Activated naive CD8-positive, alpha-beta T cell treated with anti-CD3 and anti-CD28 coated beads for 36 hours (primary cell): ENCODE data around the gene CDKL5. TPM values are rescaled to one million over a fixed set of nuclear protein-coding genes. Genes with fewer than 3 reads are reported as not detected.
"Not testable (repeated sequence)": the region's sequence is repeated elsewhere in the genome, so short reads cannot be mapped to it uniquely, and the experiment has no call there.

ENCODE experiments used
- DNase-seq: peaks from one replicate; pipeline ENCODE4 v3.0.0; 2021
- H3K27ac Mint-ChIP-seq: one replicate; pipeline ENCODE4 v1.8.0; 2022; ENCODE audit warnings: mild to moderate bottlenecking, moderate library complexity, mixed read lengths
- H3K27me3 Mint-ChIP-seq: one replicate; pipeline ENCODE4 v1.8.0; 2022; ENCODE audit warnings: mild to moderate bottlenecking, mixed read lengths
- H3K36me3 Mint-ChIP-seq: one replicate; pipeline ENCODE4 v1.8.0; 2021; ENCODE audit warnings: mild to moderate bottlenecking, mixed read lengths
- H3K4me1 Mint-ChIP-seq: one replicate; pipeline ENCODE4 v1.8.0; 2021; ENCODE audit warnings: mixed read lengths
- H3K4me3 Mint-ChIP-seq: one replicate; pipeline ENCODE4 v1.8.0; 2022; ENCODE audit warnings: mild to moderate bottlenecking, moderate library complexity, mixed read lengths
- H3K9me3 Mint-ChIP-seq: one replicate; pipeline ENCODE4 v1.8.0; 2022; ENCODE audit warnings: mixed read lengths
- total RNA-seq, 2 experiments: library from RNA; stranded (reverse); gene quantifications; one replicate each; pipeline ENCODE4 v1.2.3, GENCODE V29; 2021

Gene CDKL5
- total RNA-seq: 1 to 10 TPM in 1 of 2 experiments, under 1 TPM in 1; 0.82 to 1.3 TPM

DNA sequence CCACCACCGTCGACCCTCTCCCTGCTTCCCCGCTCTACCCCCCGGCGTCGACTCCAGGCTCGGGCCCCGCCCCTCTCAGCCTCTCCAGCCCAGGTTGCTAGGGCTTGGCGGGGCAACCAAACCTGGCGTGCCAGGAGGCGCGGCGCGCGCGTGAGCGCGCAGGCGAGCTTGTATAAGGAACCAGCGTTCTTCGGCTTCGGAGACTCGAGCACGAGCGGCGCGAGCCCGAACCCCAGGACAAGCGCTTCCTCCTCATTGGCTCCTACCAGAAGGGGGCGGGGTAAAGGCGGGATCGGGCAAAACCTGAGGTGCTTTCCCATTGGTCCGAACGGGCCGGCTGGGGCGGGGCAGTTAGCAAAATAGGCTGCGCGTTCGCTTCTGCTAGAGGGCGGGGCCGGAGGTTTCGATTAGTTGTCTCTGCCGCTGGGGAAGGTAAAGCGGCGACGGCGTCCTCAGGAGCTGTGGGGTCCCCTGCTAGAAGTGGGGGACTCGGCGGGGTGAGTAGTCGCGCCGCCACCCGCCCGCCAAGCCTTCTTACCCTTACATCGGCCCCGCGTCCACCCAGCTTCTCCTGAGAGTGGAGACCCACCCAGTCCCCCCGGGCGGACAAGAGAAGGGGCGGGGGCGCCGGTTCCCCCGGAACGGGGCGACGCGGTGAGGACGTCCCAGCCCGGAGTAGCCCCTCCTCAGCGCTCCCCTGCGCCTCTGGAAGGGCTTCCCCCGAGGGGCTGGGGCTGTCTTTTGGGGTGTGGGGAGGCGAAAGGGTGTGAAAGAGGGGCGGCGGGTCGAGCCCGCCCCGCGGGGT lies at the start of gene CDKL5:
TSS of gene CDKL5 (plus strand) at position 410 of the 805 bp plus-strand sequence. CDS start 81,489 bp downstream, outside the sequence.
- peak; percentile 92 for DNase-seq
- peak within 1 kb of the TSS; percentile 83 for H3K4me3 Mint-ChIP-seq
- peaks cover 9% of the 10 kb centered on the region for H3K4me1 Mint-ChIP-seq
- H3K27me3 Mint-ChIP-seq: no peaks in the 10 kb centered on the region
- no peak within 1 kb of the TSS for H3K27ac Mint-ChIP-seq
- no peaks in the 10 kb centered on the region for H3K36me3 Mint-ChIP-seq
- no peaks in the 10 kb centered on the region for H3K9me3 Mint-ChIP-seq

DNA sequence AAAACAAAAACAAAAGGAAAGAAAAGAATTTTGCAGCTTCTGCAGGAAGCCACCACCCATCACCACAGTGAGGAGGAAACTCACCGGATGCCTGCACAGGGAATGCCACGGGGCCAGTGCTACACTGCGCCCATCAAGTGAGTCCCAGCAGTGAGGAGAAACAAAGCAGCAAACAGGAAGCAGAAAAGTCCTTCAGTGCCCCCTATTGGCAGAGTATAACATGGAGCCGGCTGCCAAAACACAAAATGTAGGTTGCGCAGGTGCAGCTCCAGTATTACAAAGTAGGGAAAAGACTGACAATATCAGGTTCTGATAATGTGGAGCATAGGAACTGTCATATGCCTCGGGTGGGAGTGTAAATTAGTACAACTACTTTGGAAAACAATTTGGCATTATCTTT lies 47.6 kb upstream of the CDKL5 start:
- DNase-seq: peak; percentile 4
- no peaks in the 10 kb centered on the region for H3K9me3 Mint-ChIP-seq
- no peaks in the 10 kb centered on the region for H3K4me1 Mint-ChIP-seq
- no peaks in the 10 kb centered on the region for H3K36me3 Mint-ChIP-seq
- H3K27ac Mint-ChIP-seq: no peak overlapping the region
- no peaks in the 10 kb centered on the region for H3K27me3 Mint-ChIP-seq
- H3K4me3 Mint-ChIP-seq: no peak overlapping the region

DNA sequence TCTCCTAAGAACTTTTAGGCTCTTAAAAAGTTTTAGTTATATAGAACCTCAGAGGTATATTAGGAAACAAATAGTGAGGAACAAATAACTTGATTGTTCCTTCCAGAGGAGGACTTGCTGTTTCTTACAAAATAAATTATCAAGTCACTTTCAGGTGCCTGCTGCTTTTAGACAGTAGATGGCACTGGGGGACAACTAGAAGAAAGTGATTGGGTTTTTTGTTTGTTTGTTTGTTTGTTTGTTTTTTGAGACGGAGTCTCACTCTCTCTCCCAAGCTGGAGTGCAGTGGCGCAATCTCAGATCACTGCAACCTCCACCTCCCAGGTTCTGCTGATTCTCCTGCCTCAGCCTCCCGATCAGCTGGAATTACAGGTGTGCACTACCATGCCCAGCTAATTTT lies 35.4 kb upstream of the CDKL5 start:
- H3K4me3 Mint-ChIP-seq: no peak overlapping the region
- no peak overlapping the region for H3K27ac Mint-ChIP-seq
- H3K36me3 Mint-ChIP-seq: no peaks in the 10 kb centered on the region
- H3K4me1 Mint-ChIP-seq: peaks cover 1% of the 10 kb centered on the region
- H3K27me3 Mint-ChIP-seq: no peaks in the 10 kb centered on the region
- DNase-seq: no peak
- no peaks in the 10 kb centered on the region for H3K9me3 Mint-ChIP-seq

DNA sequence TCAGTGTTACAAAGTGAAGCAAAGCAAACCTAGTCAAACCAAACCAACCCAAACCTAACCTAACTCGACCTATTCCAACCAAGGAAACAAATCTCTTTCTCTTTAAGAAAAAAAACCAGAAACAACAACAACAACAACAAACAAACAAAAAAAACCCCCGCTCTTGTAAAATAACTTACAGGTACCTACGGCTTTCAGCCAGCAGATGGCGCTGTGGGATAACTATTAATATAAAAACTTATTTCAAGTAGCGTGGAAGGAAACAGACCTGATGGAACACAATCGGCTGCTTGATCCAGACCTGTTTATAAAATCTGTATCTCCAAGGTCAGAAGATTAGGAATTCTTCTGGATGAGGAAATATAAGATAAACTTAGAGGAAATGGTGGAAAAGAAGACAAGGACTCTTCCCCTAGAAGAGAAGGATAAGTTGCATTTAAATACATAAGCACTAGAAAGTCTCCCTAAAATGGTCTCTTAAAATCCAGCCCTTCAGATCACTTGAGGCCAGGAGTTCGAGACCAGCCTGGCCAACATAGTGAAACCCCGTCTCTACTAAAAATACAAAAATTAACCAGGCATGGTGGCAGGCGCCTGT lies 34.4 kb upstream of the CDKL5 start:
- DNase-seq: peak; percentile 4
- H3K27ac Mint-ChIP-seq: no peak overlapping the region
- H3K36me3 Mint-ChIP-seq: no peaks in the 10 kb centered on the region
- no peaks in the 10 kb centered on the region for H3K9me3 Mint-ChIP-seq
- peaks cover 1% of the 10 kb centered on the region for H3K4me1 Mint-ChIP-seq
- no peak overlapping the region for H3K4me3 Mint-ChIP-seq
- no peaks in the 10 kb centered on the region for H3K27me3 Mint-ChIP-seq

DNA sequence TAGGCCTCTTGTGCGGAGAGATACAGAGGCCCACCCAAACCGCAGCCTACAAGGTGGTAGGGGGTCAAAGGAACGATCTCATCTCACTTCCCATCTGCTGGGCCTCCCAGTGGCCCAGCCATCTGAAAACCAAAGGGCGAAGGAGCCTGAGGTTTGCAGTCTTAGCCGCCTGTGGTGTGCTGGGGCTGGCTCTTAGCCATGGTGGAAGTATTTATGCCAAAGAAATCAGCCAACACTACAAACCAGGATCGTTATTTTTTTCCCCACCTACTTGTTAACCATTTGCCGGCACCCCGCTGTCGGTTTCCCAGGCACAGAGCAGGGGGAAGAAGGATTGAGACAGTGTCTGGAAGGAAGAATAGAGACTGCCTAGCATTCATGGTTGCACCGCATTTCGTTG lies 30.9 kb upstream of the CDKL5 start:
- Mint-ChIP-seq H3K27me3 (no peaks in the 10 kb centered on the region), H3K4me1 (peaks cover 1% of the 10 kb centered on the region), H3K4me3 (no peak overlapping the region), H3K9me3 (no peaks in the 10 kb centered on the region), H3K36me3 (no peaks in the 10 kb centered on the region), H3K27ac (no peak overlapping the region)
- DNase-seq: no peak

DNA sequence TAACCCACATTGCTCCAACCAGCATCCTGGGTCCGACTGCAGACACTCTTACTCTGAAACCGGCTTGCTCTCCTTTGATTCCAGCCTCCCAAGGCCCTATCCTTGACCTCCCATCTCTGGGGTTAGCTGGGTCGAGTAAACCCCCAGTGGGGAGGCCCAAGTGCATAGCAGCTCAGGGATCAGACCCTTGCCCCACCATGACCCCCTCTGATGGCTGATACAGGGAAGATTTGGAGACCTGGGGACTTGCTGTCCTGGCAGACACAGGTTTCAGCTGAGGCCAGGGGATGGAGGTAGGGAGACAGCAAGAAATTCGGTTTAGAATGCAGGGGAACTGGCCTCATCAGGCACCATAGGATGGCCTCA lies 23.6 kb upstream of the CDKL5 start:
- no peak overlapping the region for H3K27ac Mint-ChIP-seq
- H3K4me1 Mint-ChIP-seq: no peaks in the 10 kb centered on the region
- no peaks in the 10 kb centered on the region for H3K36me3 Mint-ChIP-seq
- H3K27me3 Mint-ChIP-seq: no peaks in the 10 kb centered on the region
- no peak overlapping the region for H3K4me3 Mint-ChIP-seq
- H3K9me3 Mint-ChIP-seq: no peaks in the 10 kb centered on the region
- no peak for DNase-seq

DNA sequence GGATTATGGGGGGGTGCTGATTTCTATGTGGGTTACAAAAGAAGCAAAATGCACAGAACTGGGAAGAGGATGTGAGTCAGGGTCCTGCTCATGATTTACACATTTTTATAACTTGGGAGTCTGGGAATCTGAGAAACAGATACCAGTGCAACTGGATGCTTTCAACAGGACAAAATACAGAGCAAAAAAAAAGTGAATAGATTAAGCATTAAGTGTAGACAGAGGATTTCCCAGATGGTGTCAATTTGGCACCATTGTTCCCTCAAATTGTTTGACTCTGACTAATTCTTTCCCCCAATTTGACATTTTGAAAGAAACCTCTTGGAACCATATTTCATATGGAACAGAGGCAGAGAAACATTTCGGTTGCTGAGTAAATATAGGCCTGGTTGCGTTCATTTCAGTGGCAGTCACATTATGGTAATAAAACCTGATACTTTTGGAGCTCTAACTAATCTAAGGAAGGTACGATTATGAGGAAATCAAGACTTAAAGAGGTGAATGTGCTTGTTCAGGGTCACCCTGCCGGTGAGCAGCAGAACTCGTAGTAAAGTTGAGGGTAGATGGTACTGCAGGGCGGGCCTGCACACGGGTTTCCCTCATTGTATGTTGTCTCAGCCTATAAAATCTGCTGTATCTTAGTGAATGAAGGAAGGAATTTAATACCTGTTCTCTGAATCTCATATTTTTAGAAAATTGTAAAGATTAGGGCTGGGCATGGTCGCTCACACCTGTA lies 18.7 kb upstream of the CDKL5 start:
- H3K4me3 Mint-ChIP-seq: no peak overlapping the region
- no peaks in the 10 kb centered on the region for H3K36me3 Mint-ChIP-seq
- H3K9me3 Mint-ChIP-seq: no peaks in the 10 kb centered on the region
- H3K4me1 Mint-ChIP-seq: no peaks in the 10 kb centered on the region
- H3K27ac Mint-ChIP-seq: no peak overlapping the region
- no peaks in the 10 kb centered on the region for H3K27me3 Mint-ChIP-seq
- DNase-seq: no peak

DNA sequence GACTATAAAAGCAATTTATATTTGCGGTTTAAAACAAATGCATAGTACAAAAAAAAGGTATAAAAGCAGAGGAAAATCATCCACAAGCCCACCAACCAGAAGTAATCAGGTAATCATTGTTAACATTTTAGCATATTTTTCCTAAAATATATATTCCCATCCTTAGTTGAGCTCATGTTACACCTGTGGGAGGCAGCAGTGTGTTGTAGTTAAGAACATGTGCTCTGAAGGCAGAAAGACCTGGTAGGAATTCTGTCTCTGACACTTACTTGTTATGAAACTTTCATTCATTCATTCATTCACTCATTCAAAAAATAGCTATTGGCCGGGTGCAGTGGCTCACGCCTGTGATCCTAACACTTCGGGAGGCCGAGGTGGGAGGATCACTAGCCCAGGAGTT lies 15.4 kb upstream of the CDKL5 start:
- no peaks in the 10 kb centered on the region for H3K9me3 Mint-ChIP-seq
- DNase-seq: no peak
- H3K27me3 Mint-ChIP-seq: no peaks in the 10 kb centered on the region
- H3K27ac Mint-ChIP-seq: no peak overlapping the region
- H3K36me3 Mint-ChIP-seq: no peaks in the 10 kb centered on the region
- no peaks in the 10 kb centered on the region for H3K4me1 Mint-ChIP-seq
- H3K4me3 Mint-ChIP-seq: no peak overlapping the region

DNA sequence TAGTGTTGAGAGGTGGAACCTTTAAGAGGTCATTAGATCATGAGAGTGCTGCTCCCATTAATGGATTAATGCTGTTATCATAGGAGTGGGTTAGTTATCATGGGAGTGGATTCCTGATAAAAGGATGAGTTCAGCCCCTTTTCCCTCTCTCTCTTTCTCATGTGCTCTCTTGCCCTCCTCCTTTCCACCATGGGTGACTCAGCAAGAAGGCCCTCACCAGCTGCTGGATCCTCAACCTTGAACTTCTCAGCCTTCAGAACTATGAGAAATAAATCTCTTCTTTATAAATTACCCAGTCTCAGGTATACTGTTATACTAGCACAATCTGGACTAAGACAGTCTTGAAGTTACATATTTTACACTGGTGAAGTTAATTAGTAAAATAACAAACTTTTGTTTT lies 10.0 kb upstream of the CDKL5 start:
- Mint-ChIP-seq H3K4me1 (no peaks in the 10 kb centered on the region), H3K27me3 (no peaks in the 10 kb centered on the region), H3K9me3 (no peaks in the 10 kb centered on the region), H3K36me3 (no peaks in the 10 kb centered on the region), H3K27ac (no peak overlapping the region), H3K4me3 (no peak overlapping the region)
- DNase-seq: no peak

DNA sequence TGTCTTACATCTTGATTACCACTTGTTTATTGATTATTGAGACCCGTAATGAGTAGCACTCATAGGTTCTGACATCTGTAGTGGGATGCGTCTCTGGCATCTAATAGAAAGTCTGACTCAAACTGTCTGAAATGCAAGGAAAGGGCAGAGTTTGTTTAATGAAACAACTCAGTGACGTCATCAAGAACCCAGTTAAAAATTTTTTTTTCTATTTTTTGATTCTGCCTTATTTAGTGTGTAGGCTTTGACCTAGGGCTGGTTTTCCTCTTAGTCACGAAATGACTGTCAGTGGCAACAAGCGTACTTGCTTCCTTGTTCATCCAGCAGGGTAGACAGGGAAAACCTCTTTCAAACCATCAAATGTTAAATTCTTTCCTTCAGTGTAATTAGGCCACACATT lies 3.1 kb upstream of the CDKL5 start:
- H3K27ac Mint-ChIP-seq: no peak overlapping the region
- no peaks in the 10 kb centered on the region for H3K9me3 Mint-ChIP-seq
- peaks cover 9% of the 10 kb centered on the region for H3K4me1 Mint-ChIP-seq
- no peak overlapping the region for H3K4me3 Mint-ChIP-seq
- DNase-seq: no peak
- H3K27me3 Mint-ChIP-seq: no peaks in the 10 kb centered on the region
- no peaks in the 10 kb centered on the region for H3K36me3 Mint-ChIP-seq

DNA sequence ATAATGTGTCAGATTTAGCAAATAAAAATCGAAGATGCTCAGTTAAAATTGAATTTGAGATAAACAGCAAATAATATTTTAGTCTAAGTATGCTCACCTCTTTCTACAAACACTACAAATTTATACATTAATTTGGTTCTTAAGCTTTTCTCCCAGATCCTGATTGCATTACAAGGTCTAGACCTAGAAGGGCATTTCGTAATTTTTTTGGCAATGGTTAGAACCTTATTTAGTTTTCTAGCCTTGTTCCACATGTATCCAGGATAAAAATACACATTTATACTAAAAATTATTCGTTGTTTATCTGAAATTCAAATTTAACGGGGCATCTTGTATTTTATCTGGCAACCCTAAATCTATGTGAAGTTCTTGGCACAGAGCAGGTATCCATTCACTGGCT lies 2.5 kb upstream of the CDKL5 start:
- no peaks in the 10 kb centered on the region for H3K27me3 Mint-ChIP-seq
- H3K27ac Mint-ChIP-seq: no peak overlapping the region
- H3K36me3 Mint-ChIP-seq: no peaks in the 10 kb centered on the region
- no peaks in the 10 kb centered on the region for H3K9me3 Mint-ChIP-seq
- DNase-seq: no peak
- H3K4me3 Mint-ChIP-seq: no peak overlapping the region
- peaks cover 9% of the 10 kb centered on the region for H3K4me1 Mint-ChIP-seq

DNA sequence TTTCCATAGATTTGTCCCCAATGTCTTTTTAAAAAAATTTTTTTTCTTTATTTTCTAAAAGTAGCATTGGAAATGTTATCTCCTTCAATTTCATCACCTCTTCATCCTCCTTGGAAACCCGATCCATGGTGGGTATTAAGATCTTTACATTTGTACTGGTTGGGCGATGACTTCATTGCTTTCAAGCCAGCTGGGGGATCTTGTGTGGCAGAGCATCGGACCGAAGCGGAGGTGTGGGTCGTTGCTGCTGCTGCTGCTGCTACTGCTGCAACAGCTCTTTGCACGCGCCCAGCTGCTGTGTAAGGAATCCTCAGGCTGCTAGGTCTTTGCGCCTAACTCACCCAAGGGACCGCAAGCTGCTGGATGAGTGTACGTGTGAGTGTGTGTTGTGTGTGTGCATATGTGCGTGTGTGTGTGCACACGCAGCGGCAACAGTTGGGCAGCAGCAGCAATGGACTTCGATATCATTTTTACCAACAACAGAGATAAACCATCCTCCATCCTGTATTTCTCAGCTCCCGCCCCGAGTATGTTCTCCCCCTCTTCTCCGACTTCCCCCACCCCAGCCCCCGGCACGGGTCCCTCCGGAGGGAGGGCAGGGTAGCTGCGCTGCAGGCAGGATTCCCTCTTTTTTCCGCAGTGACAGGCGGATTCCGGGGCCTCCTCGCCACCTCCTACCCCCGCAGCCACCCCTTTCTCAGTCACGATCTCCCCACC lies 768 bp upstream of the CDKL5 start:
- H3K27me3 Mint-ChIP-seq: no peaks in the 10 kb centered on the region
- no peaks in the 10 kb centered on the region for H3K9me3 Mint-ChIP-seq
- H3K36me3 Mint-ChIP-seq: no peaks in the 10 kb centered on the region
- DNase-seq: peak; percentile 14
- H3K4me1 Mint-ChIP-seq: peaks cover 9% of the 10 kb centered on the region
- no peak overlapping the region for H3K27ac Mint-ChIP-seq
- H3K4me3 Mint-ChIP-seq: peak overlapping the region; percentile 83

DNA sequence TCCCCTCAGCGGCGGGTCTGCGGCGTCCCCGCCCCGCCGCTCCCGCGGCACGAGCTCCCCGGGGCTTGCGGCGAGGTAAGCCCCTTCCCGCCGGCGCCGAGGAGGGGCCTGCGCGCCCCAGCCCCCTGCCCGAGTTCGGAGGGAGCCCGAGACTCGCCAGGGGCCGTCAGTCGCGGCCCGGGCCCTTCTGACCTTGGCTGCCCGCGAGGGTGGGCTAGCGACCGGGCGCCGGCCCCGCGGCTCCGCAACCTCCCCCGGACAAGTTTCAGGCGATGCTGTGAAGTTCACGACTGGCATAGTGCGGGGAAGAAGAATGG lies 554 bp downstream of the CDKL5 start:
- no peak overlapping the region for H3K27ac Mint-ChIP-seq
- no peaks in the 10 kb centered on the region for H3K9me3 Mint-ChIP-seq
- DNase-seq: no peak
- H3K4me3 Mint-ChIP-seq: peak overlapping the region; percentile 83
- H3K36me3 Mint-ChIP-seq: no peaks in the 10 kb centered on the region
- H3K4me1 Mint-ChIP-seq: peaks cover 9% of the 10 kb centered on the region
- no peaks in the 10 kb centered on the region for H3K27me3 Mint-ChIP-seq

DNA sequence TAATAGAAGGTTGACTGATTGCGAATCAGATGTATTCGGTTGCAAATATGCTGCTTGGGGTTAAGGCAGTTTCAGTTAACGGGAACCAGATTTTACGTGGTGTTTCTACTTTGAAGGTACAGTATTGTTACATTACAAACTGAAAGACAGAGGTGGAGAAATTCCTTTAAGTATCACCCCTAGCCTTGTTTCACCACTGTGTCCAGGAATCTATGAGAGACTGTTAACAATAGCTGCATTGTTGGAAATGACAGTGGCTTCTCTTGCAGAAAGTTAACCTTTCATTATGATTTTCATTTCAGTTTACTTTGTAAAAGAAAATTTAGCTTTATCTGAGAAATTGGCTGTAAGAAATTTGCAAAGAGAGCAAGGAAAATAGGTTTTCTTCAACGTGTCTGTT lies 2.6 kb downstream of the CDKL5 start:
- no peak for DNase-seq
- no peak overlapping the region for H3K4me3 Mint-ChIP-seq
- H3K36me3 Mint-ChIP-seq: no peaks in the 10 kb centered on the region
- no peaks in the 10 kb centered on the region for H3K27me3 Mint-ChIP-seq
- H3K9me3 Mint-ChIP-seq: no peaks in the 10 kb centered on the region
- H3K4me1 Mint-ChIP-seq: peaks cover 9% of the 10 kb centered on the region
- H3K27ac Mint-ChIP-seq: no peak overlapping the region

DNA sequence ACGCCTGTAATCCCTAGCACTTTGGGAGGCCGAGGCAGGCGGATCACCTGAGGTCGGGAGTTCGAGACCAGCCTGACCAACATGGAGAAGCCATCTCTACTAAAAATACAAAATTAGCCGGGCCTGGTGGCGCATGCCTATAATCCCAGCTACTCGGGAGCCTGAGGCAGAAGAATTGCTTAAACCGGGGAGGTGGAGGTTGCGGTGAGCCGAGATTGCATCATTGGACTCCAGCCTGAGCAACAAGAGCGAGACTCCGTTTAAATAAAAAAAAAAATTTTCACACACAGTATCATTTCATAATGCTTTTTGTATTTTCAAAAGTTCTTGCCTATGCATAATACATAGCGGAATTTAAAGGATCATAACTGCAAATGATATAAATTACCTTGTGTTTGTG lies 7.9 kb downstream of the CDKL5 start:
- H3K27ac Mint-ChIP-seq, H3K27me3 Mint-ChIP-seq, DNase-seq, H3K9me3 Mint-ChIP-seq, H3K4me3 Mint-ChIP-seq, H3K36me3 Mint-ChIP-seq, H3K4me1 Mint-ChIP-seq: not testable (repeated sequence)
